VCaP (cell line): Measurements from ENCODE around the gene CLEC4E.

Experiments
- H3K27ac ChIP-seq: fragments of 450-650 bp; 2 replicates; pipeline ENCODE4 v1.5.1; 2017
- TF ChIP-seq, protein P1 (sequence below): fragments of 450-650 bp; conservative IDR thresholded peaks from 2 replicates; pipeline ENCODE4 v1.5.1; 2017; ENCODE audit warnings: mild to moderate bottlenecking, moderate library complexity

The CLEC4E gene

DNA sequence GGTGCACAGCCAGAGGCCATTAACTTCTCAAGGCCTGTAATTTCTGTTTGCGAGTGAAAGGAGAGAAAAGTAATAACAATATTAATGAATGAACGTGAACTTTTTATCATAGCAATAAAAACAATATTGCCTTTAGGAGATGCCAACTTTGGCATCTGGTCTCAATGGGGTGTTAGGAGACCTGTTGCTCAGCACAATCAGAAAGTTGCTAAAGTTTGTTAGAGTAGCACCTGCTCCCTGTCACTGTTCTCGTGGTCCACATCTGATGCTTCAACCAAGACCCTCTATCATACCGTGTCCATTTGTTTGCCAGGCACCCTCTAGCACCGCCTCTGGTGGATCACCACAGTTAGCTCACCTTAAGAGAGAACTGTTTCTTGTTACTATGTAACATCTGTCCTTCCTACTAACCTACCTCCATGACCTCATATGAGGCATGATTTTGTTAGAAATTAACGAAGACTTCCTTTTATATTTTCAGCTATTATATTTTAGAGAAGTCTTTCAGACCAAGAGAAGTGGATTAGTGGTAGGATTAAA, 12.5 kb upstream of the CLEC4E start:
- H3K27ac ChIP-seq = no peak overlapping the region
- TF ChIP-seq, protein P1, sequence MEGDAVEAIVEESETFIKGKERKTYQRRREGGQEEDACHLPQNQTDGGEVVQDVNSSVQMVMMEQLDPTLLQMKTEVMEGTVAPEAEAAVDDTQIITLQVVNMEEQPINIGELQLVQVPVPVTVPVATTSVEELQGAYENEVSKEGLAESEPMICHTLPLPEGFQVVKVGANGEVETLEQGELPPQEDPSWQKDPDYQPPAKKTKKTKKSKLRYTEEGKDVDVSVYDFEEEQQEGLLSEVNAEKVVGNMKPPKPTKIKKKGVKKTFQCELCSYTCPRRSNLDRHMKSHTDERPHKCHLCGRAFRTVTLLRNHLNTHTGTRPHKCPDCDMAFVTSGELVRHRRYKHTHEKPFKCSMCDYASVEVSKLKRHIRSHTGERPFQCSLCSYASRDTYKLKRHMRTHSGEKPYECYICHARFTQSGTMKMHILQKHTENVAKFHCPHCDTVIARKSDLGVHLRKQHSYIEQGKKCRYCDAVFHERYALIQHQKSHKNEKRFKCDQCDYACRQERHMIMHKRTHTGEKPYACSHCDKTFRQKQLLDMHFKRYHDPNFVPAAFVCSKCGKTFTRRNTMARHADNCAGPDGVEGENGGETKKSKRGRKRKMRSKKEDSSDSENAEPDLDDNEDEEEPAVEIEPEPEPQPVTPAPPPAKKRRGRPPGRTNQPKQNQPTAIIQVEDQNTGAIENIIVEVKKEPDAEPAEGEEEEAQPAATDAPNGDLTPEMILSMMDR = no peak

DNA sequence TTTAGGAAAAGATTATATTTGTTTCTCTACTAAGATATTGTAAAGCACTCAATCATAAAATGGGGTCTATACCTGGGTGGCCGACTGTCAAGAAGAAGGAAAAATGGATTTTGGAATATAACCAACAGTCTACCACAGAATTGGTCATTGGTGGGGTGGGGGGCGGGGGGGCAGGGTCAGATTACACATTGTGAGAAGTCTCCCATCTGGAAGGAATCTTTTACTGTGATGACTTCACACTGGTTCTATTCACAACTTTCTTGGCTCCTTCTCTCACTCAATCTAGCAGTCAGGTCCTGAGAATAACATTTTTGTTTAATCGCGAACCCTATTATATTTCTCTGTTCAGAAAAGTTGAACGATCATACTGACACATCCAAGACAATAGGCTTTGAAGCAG, 8.7 kb upstream of the CLEC4E start:
- TF ChIP-seq, protein P1 = no peak
- no peak overlapping the region for H3K27ac ChIP-seq

DNA sequence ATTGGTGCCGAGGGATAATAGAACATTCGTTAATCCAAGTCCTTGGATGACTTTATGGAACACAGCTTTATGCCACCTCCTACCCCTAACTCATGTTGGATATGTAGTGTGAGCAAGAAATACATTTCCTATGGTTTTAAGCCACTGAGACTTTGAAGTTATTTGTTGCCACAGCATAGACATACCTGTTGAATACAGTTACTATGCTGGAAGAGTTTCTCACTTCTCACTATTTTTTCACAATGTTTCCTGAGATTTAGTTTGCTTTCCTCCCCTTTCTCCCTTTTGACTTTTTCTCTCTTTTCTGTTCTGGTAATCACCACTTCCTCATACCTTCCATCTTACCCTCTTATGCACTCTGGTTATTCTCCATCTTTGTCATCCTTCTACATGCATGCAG, 7.5 kb upstream of the CLEC4E start:
- TF ChIP-seq, protein P1 = no peak
- no peak overlapping the region for H3K27ac ChIP-seq

DNA sequence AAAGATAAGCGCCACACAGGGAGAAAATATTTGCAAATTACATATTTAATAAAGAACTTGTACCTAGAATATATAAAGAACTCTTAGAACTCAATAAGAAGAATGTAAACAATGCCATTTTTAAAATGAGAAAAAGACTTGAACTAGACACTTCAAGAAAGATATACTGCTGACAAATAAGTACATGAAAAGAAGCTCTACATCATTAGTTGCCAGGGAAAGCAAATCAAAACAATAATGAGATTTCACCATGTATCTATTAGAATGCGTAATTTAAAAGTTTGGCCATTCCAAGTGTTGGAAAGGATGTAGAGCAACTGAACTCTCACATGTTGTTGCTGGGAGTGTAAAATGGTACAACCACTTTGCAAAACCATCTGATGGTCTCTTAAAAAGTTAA, 6.9 kb upstream of the CLEC4E start:
- no peak overlapping the region for H3K27ac ChIP-seq
- TF ChIP-seq, protein P1 = no peak

DNA sequence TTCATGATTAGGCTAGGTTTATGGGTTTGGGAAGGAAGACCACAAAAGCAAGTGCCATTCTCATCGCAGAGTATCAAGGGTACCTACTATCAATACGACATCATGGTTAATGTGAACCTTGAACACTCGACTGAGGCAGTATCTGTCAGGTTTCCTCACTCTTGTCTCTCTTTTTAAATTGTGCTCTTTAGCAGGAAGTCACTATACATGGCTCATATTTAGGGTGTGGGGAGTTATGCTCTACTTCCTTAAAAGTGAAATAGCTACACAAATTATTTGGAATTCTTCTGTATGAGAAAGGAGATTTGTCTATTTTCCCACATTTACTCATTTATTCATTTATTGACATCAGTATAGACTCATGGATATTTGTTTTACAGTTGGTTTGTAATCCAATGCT, 5.9 kb upstream of the CLEC4E start:
- TF ChIP-seq, protein P1 = no peak
- no peak overlapping the region for H3K27ac ChIP-seq

DNA sequence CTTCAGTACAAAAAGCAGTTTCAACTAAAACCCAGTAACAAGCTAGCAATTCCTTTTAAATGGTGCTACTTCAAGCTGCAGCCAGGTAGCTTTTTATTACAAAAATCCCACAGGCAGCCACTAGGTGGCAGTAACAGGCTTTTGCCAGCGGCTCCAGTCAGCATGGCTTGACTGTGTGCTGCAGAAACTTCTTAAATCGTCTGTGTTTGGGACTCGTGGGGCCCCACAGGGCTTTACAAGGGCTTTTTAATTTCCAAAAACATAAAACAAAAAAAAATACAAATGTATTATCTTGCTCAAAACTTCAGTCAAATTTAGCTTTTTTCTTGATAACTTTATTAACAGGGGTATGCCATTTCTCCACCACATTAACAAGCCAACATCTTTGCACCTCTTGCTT, 3.6 kb upstream of the CLEC4E start:
- TF ChIP-seq, protein P1 = peak; percentile 99
- H3K27ac ChIP-seq = no peak overlapping the region

DNA sequence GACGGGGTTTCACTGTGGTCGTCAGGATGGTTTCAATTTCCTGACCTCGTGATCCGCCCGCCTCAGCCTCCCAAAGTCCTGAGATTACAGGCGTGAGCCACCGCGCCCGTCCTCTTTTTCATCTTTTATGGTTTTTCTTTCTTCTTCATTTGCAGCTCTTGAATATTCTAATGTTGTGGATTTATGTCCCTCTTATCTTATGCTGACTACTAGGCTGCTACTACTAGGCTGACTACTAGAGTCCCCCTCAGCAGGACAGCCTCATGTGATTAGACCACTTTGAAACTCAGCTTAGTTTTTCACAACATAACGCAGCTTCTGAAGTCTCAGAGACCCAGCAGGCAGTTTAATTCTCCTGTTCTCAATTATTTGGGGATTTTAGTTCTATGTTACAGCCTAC, 857 bp upstream of the CLEC4E start:
- TF ChIP-seq, protein P1 = no peak
- no peak overlapping the region for H3K27ac ChIP-seq
